HUDEP-2 (cell line): ENCODE data around the gene METTL5.
A peak's percentile ranks its signal among the peaks of the same experiment; 100 is the strongest.
"Not testable (repeated sequence)": the region's sequence is repeated elsewhere in the genome, so short reads cannot be mapped to it uniquely, and the experiment has no call there.

Experiments
- DNase-seq, 76 experiments: peaks; one replicate each; lab custom pipeline; 2025; ENCODE audit not compliant: unreplicated experiment in 76 of 76; lab: John Stamatoyannopoulos, UW

Gene METTL5

GRCh38 chr2:169838743-169839489 is 14.2 kb upstream of the METTL5 start:
- peak in 7 of 76 experiments; percentile 5 to 30 (median 23) for DNase-seq

GRCh38 chr2:169834401-169834800 is 9.7 kb upstream of the METTL5 start:
- DNase-seq, result no peak

GRCh38 chr2:169828141-169828811 is 3.6 kb upstream of the METTL5 start:
- DNase-seq, result peak in 54 of 76 experiments; percentile 5 to 71 (median 34)

GRCh38 chr2:169827272-169828140 is 2.8 kb upstream of the METTL5 start, which contains the start of gene UBR3:
Gene UBR3 (plus strand): TSS chr2:169827454. CDS start chr2:169827508, 54 bp downstream.
- DNase-seq, result peak in 75 of 76 experiments; percentile 10 to 92 (median 82)

GRCh38 chr2:169823996-169824372 is 721 bp downstream of the METTL5 start:
- DNase-seq, result no peak

DNA sequence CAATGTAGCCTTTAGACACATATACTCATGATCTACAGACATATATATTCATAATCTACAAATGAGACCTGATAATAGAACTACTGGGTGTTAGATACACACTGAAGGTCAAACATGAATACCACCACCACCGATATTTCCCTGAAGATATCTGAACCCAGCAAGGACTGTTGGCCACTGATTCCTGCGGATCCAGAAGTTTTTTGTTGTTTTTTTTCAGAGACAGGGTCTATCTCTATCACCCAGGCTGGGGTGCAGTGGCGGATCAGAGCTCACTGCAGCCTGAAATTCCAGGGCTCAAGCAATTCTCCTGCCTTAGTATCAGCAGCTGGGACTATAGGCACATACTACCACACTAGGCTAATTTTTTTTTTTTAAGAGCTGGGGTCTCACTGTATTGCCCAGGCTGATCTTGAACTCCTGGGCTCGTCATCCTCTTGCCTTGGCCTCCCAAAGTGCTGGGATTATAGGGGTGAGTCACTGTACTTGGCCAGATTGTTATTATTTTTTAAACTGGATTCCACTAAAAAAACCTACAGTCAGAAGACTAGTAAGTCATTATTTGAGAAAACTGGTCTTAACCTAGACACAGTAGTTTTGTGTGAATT is 1.8 kb downstream of the METTL5 start:
- DNase-seq, result no peak

DNA sequence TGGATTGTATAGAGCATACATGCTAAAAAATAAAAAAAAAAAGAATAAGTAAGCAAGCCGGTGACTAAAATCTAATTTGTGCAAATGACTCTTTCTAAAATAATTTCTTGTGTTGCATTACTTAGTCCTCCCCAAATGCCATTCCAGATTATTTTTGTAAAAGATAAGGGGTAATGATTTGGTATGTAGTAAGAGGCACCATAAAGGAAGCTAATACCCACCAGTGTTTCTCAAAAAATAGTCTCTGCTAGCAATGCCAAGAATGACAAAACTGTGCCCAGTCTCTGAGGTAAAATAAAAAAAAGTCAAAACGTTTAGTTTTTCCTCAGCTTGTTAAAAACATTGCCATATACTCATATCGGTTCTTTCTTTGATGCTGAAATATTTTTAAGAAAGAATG is 2.7 kb downstream of the METTL5 start:
- no peak for DNase-seq

- not testable (repeated sequence) for DNase-seq
Observed at GRCh38 chr2:169820101-169820500, 4.6 kb downstream of the METTL5 start.

- DNase-seq, result peak in 3 of 76 experiments; percentile 8 to 29 (median 17)
Observed at GRCh38 chr2:169819106-169819505, 5.6 kb downstream of the METTL5 start.

- DNase-seq, result no peak
Observed at GRCh38 chr2:169818241-169818640, 6.5 kb downstream of the METTL5 start.

DNA sequence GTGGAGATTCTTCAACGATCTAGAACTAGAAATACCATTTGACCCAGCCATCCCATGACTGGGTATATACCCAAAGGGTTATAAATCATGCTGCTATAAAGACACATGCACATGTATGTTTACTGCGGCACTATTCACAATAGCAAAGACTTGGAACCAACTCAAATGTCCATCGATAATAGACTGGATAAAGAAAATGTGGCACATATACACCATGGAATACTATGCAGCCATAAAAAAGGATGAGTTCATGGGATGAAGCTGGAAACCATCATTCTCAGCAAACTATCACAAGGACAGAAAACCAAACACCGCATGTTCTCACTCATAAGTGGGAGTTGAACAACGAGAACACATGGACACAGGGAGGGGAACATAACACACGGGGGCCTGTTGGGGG is 7.3 kb downstream of the METTL5 start:
- not testable (repeated sequence) for DNase-seq

DNA sequence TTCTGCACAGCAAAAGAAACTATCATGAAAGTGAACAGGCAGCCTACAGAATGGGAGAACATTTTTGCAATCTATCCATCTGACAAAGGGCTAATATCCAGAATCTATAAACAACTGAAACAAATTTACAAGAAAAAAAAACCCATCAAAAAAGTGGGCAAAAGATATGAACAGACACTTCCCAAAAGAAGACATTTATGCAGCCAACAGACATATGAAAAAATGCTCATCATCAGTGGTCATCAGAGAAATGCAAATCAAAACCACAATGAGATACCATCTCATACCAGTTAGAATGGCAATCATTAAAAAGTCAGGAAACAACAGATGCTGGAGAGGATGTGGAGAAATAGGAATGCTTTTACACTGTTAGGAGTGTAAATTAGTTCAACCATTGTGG is 7.7 kb downstream of the METTL5 start:
- DNase-seq, result not testable (repeated sequence)

DNA sequence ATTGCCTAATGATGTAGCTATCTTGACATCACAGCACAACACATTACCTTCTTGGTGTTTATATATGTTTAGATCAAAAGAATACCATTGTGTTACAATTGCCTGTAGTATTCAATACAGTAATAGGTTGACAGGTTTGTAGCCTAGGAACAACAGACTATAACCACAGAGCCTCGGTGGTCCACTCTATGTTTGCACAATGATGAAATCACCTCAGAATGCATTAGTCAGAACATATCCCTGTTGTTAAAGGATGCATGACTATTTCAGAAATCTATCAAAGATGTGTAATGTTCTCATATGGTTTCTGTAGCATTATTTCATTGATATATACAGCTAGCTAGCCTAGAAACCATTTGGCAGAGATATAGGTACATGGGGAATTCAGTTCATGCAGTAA is 8.9 kb downstream of the METTL5 start:
- no peak for DNase-seq

GRCh38 chr2:169808221-169808620 is 16.5 kb downstream of the METTL5 start:
- DNase-seq, result no peak

DNA sequence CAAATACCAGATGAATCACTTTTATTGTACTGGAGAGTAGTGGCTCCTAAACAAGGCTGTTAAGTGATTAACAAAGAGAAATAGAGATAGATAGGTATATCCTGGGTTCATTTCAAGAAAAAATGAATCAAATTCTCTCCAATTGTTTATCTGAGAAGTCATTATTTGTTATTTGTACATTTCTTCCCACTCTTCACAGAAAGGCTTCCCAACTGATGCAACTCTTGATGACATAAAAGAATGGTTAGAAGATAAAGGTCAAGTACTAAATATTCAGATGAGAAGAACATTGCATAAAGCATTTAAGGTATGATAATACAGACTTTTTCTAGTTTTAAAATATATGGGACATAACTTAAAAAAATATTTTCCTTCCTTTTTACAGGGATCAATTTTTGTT is 18.1 kb downstream of the METTL5 start:
- no peak for DNase-seq

- no peak for DNase-seq
Observed at GRCh38 chr2:169803480-169803879, 21.2 kb downstream of the METTL5 start.

DNA sequence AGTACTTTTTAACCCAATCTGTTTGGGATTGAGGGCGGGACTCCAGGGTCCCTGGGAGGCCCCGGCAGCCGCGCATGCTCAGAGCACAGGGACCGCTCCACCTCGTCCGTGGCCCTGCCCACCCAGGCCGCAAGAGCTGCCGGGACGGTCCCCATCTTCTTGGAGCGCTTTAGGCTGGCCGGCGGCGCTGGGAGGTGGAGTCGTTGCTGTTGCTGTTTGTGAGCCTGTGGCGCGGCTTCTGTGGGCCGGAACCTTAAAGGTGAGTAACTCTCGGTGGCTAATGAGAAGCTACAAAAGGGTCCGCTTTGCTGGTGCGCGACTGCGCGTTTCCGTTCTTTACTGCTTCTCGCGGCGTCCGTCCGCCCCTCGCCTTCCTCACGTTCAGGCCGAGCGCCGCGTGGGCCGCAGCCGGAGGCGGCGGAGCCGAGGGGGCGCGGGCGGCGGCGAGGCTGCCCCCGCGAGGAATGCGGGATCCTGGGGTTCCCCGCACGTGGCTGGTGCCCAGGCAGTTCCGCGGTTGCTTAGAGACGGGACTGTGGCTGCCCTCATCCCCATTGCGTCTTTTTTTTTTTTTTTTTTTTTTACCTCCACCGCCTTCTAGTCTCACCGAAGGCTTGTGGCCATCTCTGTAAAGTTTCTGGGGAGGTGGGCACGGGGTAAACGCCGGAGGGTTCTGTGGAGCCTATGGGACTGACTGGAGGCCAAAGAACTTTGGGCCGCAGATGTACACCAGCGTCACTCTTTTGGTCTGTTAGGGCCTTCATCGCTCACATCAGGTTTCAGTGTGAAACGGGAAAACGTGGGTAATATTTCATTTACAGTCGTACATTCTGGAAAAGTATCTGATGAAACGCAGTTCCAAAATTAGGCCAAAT is 25.8 kb downstream of the METTL5 start, which contains the start of gene SSB:
SSB (plus strand) TSS at position 154 of the 875 bp plus-strand sequence. CDS start 2,090 bp downstream, outside the sequence.
- DNase-seq, result peak; percentile 11 to 93 (median 86)

DNA sequence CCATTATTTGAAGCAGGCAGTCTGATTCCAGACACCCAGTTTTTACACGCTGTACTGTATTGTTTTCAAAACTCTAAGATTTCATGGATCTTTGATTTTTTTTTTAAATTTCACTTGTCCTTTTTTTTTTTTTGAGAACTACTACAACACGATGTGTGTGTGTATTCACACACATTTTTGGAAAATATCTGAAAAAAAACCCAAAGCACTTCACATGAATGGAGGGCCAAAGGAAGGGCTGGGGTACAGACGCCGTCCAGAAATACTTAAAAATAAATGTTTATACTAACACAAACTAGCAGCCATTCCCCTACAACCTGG is 26.3 kb downstream of the METTL5 start:
- no peak for DNase-seq

- no peak for DNase-seq
Observed at GRCh38 chr2:169797601-169798000, 27.1 kb downstream of the METTL5 start.

- DNase-seq, result no peak
Observed at GRCh38 chr2:169796441-169796840, 28.3 kb downstream of the METTL5 start.
